Stomach (tissue), 4 donors: Measurements from ENCODE around the gene TNRC18.

Experiments used
- CTCF ChIP-seq, 7 experiments: fragments of 450-650 bp in 4 of 7; fragments of 200-600 bp in 3 of 7; sonication (generic) in 3 of 7; IDR thresholded peaks; one replicate each; pipeline ENCODE4 v1.5.1; 2016 to 2019; ENCODE audit warnings: antibody characterized with exemption in 7 of 7, control low read depth in 2 of 7, mild to moderate bottlenecking in 1 of 7
- POLR2A ChIP-seq, 4 donors: fragments of 450-650 bp; IDR thresholded peaks; one replicate each; pipeline ENCODE4 v1.6.1; 2016; ENCODE audit warnings: antibody characterized with exemption in 4 of 4, control low read depth in 2 of 4, mild to moderate bottlenecking in 1 of 4, moderate library complexity in 1 of 4

GRCh38 chr7:5349005-5349380 is 74.6 kb downstream of the TNRC18 start:
- TF ChIP-seq CTCF (IDR thresholded peaks at IDR 0.05) = no peak
- no peak for TF ChIP-seq POLR2A (IDR thresholded peaks at IDR 0.05)
